NB4 (cell line): ENCODE measurements around the gene SLC34A2.

Experiments
- DNase-seq: peaks from one replicate; pipeline ENCODE4 v3.0.0; 2010; ENCODE audit warnings: low read depth
- H3K4me3 ChIP-seq: one replicate; pipeline ENCODE4 v1.5.1; 2011; ENCODE audit warnings: mild to moderate bottlenecking, low read depth, low read length, moderate library complexity
- MYC ChIP-seq: IDR thresholded peaks from 2 replicates; pipeline ENCODE4 v1.6.1; 2011; ENCODE audit warnings: low read depth, low read length
- POLR2A ChIP-seq: IDR thresholded peaks from 2 replicates; pipeline ENCODE4 v1.6.1; 2011; ENCODE audit warnings: mild to moderate bottlenecking; ENCODE audit not compliant: insufficient read length; ENCODE audit errors: extremely low read depth
- TF ChIP-seq, protein P1 (sequence below): IDR thresholded peaks from 2 replicates; pipeline ENCODE4 v1.6.1; 2011; ENCODE audit warnings: low read depth, low read length
- TF ChIP-seq, protein P2 (sequence below): IDR thresholded peaks from one replicate; pipeline ENCODE4 v1.5.1; 2012; ENCODE audit warnings: low read depth, low read length

SLC34A2 gene

DNA sequence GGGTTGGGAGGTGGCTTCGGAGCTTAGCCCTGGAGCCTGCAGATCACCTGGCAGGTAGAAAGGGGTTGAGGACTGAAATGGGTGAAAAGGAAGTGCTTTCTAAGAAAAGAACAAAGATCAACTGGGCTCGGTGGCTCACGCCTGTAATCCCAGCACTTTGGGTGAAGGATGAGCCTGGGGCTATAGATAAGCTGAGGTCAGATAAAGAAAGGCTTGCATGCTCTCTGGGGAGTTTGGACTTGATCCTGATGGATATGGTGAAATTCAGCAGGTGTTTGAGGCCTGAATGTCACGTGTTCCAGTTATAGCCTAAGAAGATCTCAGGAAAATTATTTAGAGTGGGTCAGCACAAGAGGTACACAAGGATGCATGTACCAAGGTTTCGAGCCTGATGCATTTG, 40.8 kb downstream of the SLC34A2 start:
- DNase-seq: no peak
- H3K4me3 ChIP-seq: no peak overlapping the region
- TF ChIP-seq POLR2A (no peak), MYC (no peak)
- TF ChIP-seq, protein P1, sequence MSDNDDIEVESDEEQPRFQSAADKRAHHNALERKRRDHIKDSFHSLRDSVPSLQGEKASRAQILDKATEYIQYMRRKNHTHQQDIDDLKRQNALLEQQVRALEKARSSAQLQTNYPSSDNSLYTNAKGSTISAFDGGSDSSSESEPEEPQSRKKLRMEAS: no peak
- TF ChIP-seq, protein P2, sequence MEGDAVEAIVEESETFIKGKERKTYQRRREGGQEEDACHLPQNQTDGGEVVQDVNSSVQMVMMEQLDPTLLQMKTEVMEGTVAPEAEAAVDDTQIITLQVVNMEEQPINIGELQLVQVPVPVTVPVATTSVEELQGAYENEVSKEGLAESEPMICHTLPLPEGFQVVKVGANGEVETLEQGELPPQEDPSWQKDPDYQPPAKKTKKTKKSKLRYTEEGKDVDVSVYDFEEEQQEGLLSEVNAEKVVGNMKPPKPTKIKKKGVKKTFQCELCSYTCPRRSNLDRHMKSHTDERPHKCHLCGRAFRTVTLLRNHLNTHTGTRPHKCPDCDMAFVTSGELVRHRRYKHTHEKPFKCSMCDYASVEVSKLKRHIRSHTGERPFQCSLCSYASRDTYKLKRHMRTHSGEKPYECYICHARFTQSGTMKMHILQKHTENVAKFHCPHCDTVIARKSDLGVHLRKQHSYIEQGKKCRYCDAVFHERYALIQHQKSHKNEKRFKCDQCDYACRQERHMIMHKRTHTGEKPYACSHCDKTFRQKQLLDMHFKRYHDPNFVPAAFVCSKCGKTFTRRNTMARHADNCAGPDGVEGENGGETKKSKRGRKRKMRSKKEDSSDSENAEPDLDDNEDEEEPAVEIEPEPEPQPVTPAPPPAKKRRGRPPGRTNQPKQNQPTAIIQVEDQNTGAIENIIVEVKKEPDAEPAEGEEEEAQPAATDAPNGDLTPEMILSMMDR: no peak

DNA sequence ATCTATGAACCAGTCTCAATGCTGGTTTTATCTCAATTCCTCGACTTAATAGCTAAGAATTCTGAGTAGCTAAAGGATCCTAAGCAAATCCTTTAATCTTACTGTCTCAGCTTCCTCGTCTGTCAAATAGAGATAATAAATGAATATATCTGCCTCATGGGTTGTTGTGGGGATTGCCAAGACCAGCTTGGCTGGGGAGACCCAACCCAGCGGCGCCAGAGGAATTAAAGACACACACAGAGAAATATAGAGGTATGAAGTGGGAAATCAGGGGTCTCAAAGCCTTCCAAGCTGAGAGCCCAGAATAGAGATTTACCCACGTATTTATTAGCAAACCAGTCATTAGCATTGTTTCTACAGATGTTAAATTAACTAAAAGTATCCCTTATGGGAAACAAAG, 41.9 kb downstream of the SLC34A2 start:
- no peak overlapping the region for H3K4me3 ChIP-seq
- TF ChIP-seq POLR2A (no peak), MYC (no peak)
- TF ChIP-seq, protein P1: no peak
- TF ChIP-seq, protein P2: no peak
- no peak for DNase-seq

DNA sequence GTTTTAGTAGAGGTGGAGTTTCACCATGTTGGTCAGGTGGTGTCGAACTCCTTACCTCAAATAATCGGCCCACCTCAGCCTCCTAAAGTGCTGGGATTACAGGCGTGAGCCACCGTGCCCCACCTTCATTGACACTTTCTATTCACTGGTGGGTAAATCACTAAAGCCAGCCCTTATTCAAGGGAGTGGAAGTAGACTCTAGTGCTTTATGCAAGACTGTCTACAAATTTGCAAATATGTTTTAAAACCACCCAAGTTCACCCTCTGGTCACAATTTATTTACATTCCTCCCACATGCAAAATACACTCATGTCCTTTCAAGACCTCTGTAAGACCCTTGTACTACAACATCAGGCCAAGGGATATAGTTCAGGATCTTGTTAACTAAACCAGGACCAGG, 45.0 kb downstream of the SLC34A2 start:
- no peak overlapping the region for H3K4me3 ChIP-seq

DNA sequence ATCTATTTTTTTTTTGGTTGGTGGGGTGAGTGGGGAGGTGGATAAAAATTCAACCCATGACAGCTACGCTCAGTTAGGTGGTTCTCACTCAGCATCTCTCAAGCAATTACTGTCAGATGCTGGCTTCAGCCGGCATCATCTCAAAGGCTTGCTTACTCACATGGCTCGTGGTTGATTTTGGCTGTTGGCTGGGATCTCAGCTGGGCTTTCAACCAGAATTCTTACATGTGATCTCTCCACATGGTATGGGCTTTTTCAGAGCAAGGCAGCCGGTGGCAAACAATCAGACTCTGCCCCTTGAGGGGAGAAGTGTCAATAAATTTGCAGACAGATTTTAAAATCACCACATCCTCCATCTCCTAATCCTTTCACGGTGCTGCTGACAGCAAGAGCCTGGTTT, 47.2 kb downstream of the SLC34A2 start:
- TF ChIP-seq, protein P2: no peak
- no peak for TF ChIP-seq POLR2A
- no peak for TF ChIP-seq MYC
- TF ChIP-seq, protein P1: no peak
- H3K4me3 ChIP-seq: no peak overlapping the region
- peak; percentile 7 for DNase-seq

More for the DNA sequence above, 45.0 kb downstream of the SLC34A2 start:
- DNase-seq: no peak
- TF ChIP-seq, protein P1: no peak
- TF ChIP-seq, protein P2: no peak
- TF ChIP-seq MYC (no peak), POLR2A (no peak)

DNA sequence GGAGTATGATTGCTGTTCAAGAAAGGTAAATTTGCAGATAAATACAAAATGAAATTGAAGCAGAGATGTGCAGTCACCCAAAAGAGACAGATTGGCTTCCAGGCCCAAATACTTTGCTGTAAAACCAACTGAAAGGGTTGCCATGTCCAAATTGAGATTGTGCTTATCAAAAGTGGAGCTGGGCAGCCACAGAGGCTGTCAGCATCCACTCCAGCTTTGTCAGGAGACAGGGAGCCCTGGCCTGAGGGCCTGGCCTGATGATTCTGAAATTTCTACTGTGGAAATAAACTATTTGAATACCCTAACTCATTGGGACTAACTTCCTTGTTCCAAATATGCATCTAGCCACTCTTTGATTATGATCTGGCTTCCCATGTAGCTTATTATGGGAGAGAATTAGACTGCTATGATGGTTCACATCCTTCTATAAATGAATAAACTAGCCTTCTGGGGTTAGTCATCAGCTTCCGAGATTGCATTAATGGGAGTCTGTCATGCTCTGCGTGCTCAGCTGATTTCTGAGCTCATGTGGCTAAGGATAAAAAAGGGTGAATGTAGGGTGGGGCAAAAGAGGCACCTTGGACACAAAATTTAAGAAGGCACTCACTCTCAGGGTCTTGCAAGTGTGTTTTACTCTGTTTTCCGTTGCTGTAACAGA, 48.2 kb downstream of the SLC34A2 start:
- H3K4me3 ChIP-seq: no peak overlapping the region
- TF ChIP-seq, protein P1: no peak
- no peak for TF ChIP-seq MYC
- TF ChIP-seq POLR2A: no peak
- TF ChIP-seq, protein P2: no peak
- DNase-seq: no peak
